Daoy (cell line): ENCODE results near the gene VCAM1. TPM values are rescaled to one million over a fixed set of nuclear protein-coding genes. Genes with fewer than 3 reads are reported as not detected.
"Not testable (repeated sequence)": the region's sequence is repeated elsewhere in the genome, so short reads cannot be mapped to it uniquely, and the experiment has no call there.

Source experiments
- DNase-seq: peaks from one replicate; pipeline ENCODE4 v3.0.0-alpha.2; 2015; ENCODE audit warnings: low read depth
- total RNA-seq: library from RNA; depleted of rRNA; stranded (reverse); fragments of >200 nt; shearing (Covaris generic); gene quantifications from 2 replicates; pipeline ENCODE4 v1.2.3, GENCODE V29; 2014; rRNA removed

Gene VCAM1
- total RNA-seq, 1 experiment from 2014 or later, result 58.1 TPM

- no peak for DNase-seq
These were observed 61.3 kb downstream of the VCAM1 start for GRCh38 chr1:100780814-100781213.

- not testable (repeated sequence) for DNase-seq
These were observed 62.2 kb downstream of the VCAM1 start for GRCh38 chr1:100781728-100782127.

GRCh38 chr1:100782473-100783039 is 63.0 kb downstream of the VCAM1 start:
- DNase-seq, result no peak

GRCh38 chr1:100785470-100786052 is 66.0 kb downstream of the VCAM1 start:
- DNase-seq, result peak; percentile 92

- DNase-seq, result no peak
These were observed 67.3 kb downstream of the VCAM1 start for GRCh38 chr1:100786870-100787269.

Other genes with a start within 250 kb of the VCAM1 start
- 0.17 TPM in 1 of 2 replicates, not detected in the other for gene GPR88, start 181.6 kb upstream of the VCAM1 start, total RNA-seq
- gene EXTL2, start 175.1 kb downstream of the VCAM1 start, total RNA-seq, result 26.3 and 29.3 TPM in 2 replicates
- 69.5 and 70.4 TPM in 2 replicates for gene SLC30A7, start 176.3 kb downstream of the VCAM1 start, total RNA-seq